IMR-90 (cell line): Measurements from ENCODE around the gene NT5DC3. TPM values are rescaled to one million over a fixed set of nuclear protein-coding genes. Genes with fewer than 3 reads are reported as not detected.

Experiments
- ATAC-seq: fragments of 200-7000 bp; cut with Tn5 transposase; 2 replicates; pipeline ENCODE4 v1.9.1; 2020; ENCODE audit warnings: low read depth, mild to moderate bottlenecking, moderate library complexity
- BruUV-seq: library from RNA; stranded (reverse); fragments of 400-500 nt; replicated peaks from 2 replicates; lab custom pipeline; 2021; lab: Mats Ljungman, UMichigan
- CTCF ChIA-PET: fragments of 300-600 bp; formaldehyde crosslinking; extraction: SDS; loops from one replicate; lab custom pipeline; 2021; ENCODE audit warnings: antibody characterized with exemption; lab: Yijun Ruan, JAX
- POLR2A ChIA-PET: fragments of 300-600 bp; sonication (Branson Sonifier 250); formaldehyde crosslinking; loops from one replicate; lab custom pipeline; 2022; ENCODE audit warnings: antibody characterized with exemption; ENCODE audit not compliant: unreplicated experiment; lab: Charles Lee
- DNase-seq: peaks from one replicate; pipeline ENCODE4 v3.0.0; 2013
- H2AFZ ChIP-seq: replicated peaks from 2 replicates; pipeline ENCODE3; 2013; ENCODE audit warnings: low read length, mild to moderate bottlenecking; ENCODE audit not compliant: poor library complexity
- H2AK5ac ChIP-seq: 2 replicates; pipeline ENCODE4 v1.6.1; 2013; ENCODE audit warnings: low read depth, low read length, inconsistent platforms
- H2AK9ac ChIP-seq: replicated peaks from 2 replicates; pipeline ENCODE3; 2013; ENCODE audit warnings: mild to moderate bottlenecking, low read depth, low read length, moderate library complexity; ENCODE audit not compliant: poor library complexity
- H2BK120ac ChIP-seq: 2 replicates; pipeline ENCODE4 v1.6.1; 2013; ENCODE audit warnings: low read depth, low read length, inconsistent platforms
- H2BK15ac ChIP-seq: 3 replicates; pipeline ENCODE4 v1.6.1; 2013; ENCODE audit warnings: low read depth, low read length, inconsistent platforms
- H2BK20ac ChIP-seq: 2 replicates; pipeline ENCODE4 v1.6.1; 2013; ENCODE audit warnings: low read depth, mild to moderate bottlenecking, inconsistent platforms, low read length, moderate library complexity
- H2BK5ac ChIP-seq: 2 replicates; pipeline ENCODE4 v1.6.1; 2013; ENCODE audit warnings: mild to moderate bottlenecking, low read depth, low read length, inconsistent platforms; ENCODE audit not compliant: poor library complexity, severe bottlenecking
- H3K14ac ChIP-seq: replicated peaks from 2 replicates; pipeline ENCODE4 v1.6.1; 2013; ENCODE audit warnings: low read depth, low read length, inconsistent platforms
- H3K18ac ChIP-seq: 2 replicates; pipeline ENCODE4 v1.6.1; 2013; ENCODE audit warnings: low read depth, low read length, control low read depth
- H3K23ac ChIP-seq: 2 replicates; pipeline ENCODE4 v1.6.1; 2013; ENCODE audit warnings: low read depth, low read length, inconsistent platforms
- H3K27ac ChIP-seq: 2 replicates; pipeline ENCODE4 v1.5.1; 2013; ENCODE audit warnings: mild to moderate bottlenecking, control low read depth, low read length; ENCODE audit not compliant: insufficient read depth
- H3K27me3 ChIP-seq: 2 replicates; pipeline ENCODE4 v1.6.1; 2013; ENCODE audit warnings: low read length; ENCODE audit not compliant: control insufficient read depth, insufficient read depth
- H3K36me3 ChIP-seq: 2 replicates; pipeline ENCODE4 v1.6.1; 2013; ENCODE audit warnings: low read length, mixed read lengths; ENCODE audit not compliant: control insufficient read depth, insufficient read depth
- H3K4ac ChIP-seq: 2 replicates; pipeline ENCODE4 v1.6.1; 2013; ENCODE audit warnings: low read depth, low read length, inconsistent platforms
- H3K4me1 ChIP-seq: 2 replicates; pipeline ENCODE4 v1.6.1; 2013; ENCODE audit warnings: low read length, mixed read lengths; ENCODE audit not compliant: control insufficient read depth, insufficient read depth
- H3K4me2 ChIP-seq: 2 replicates; pipeline ENCODE4 v1.6.1; 2013; ENCODE audit warnings: low read depth, mild to moderate bottlenecking, control low read depth, low read length, moderate library complexity
- H3K4me3 ChIP-seq: 2 replicates; pipeline ENCODE4 v1.5.1; 2013; ENCODE audit warnings: low read depth, mild to moderate bottlenecking, control low read depth, low read length, moderate library complexity; ENCODE audit not compliant: insufficient read depth
- H3K56ac ChIP-seq: 2 replicates; pipeline ENCODE4 v1.6.1; 2013; ENCODE audit warnings: low read length, inconsistent platforms; ENCODE audit not compliant: insufficient read depth; ENCODE audit errors: extremely low read depth
- H3K79me1 ChIP-seq, 2 experiments: 2 replicates each; pipeline ENCODE4 v1.6.1; 2013; ENCODE audit warnings: low read length in 2 of 2, inconsistent platforms in 1 of 2, low read depth in 1 of 2
- H3K9ac ChIP-seq: 2 replicates; pipeline ENCODE4 v1.6.1; 2013; ENCODE audit warnings: low read depth, low read length, control low read depth
- H3K9me1 ChIP-seq: 2 replicates; pipeline ENCODE4 v1.6.1; 2013; ENCODE audit warnings: low read length, inconsistent platforms; ENCODE audit not compliant: insufficient read depth
- H3K9me3 ChIP-seq: 2 replicates; pipeline ENCODE4 v1.6.1; 2013; ENCODE audit warnings: low read length; ENCODE audit not compliant: control insufficient read depth, insufficient read depth
- H4K20me1 ChIP-seq: 2 replicates; pipeline ENCODE4 v1.6.1; 2013; ENCODE audit warnings: low read length, inconsistent platforms; ENCODE audit not compliant: insufficient read depth
- H4K5ac ChIP-seq: 2 replicates; pipeline ENCODE4 v1.6.1; 2013; ENCODE audit warnings: mild to moderate bottlenecking, low read depth, low read length, control low read depth
- H4K8ac ChIP-seq, 2 experiments: 2 replicates each; pipeline ENCODE4 v1.6.1; 2013; ENCODE audit warnings: low read depth in 2 of 2, low read length in 2 of 2, control low read depth in 1 of 2, inconsistent platforms in 1 of 2
- H4K91ac ChIP-seq: 2 replicates; pipeline ENCODE4 v1.6.1; 2013; ENCODE audit warnings: low read depth, low read length, inconsistent platforms; ENCODE audit not compliant: insufficient read depth
- BHLHE40 ChIP-seq: fragments of 150-350 bp; IDR thresholded peaks from 2 replicates; pipeline ENCODE4 v1.6.1; 2016; ENCODE audit warnings: mild to moderate bottlenecking, low read depth, low read length
- CEBPB ChIP-seq: IDR thresholded peaks from 2 replicates; pipeline ENCODE4 v1.6.1; 2012; ENCODE audit warnings: low read depth, low read length, improper control_type of control experiment
- CTCF ChIP-seq: conservative IDR thresholded peaks from 2 replicates; pipeline ENCODE4 v1.5.1; 2012; ENCODE audit warnings: mild to moderate bottlenecking, low read depth, low read length, improper control_type of control experiment
- FOS ChIP-seq: fragments of 150-350 bp; IDR thresholded peaks from 2 replicates; pipeline ENCODE4 v1.6.1; 2016; ENCODE audit warnings: low read depth, low read length
- MAFK ChIP-seq: IDR thresholded peaks from 2 replicates; pipeline ENCODE4 v1.6.1; 2012; ENCODE audit warnings: low read depth, low read length, improper control_type of control experiment
- MAZ ChIP-seq: IDR thresholded peaks from 2 replicates; pipeline ENCODE4 v1.6.1; 2012; ENCODE audit warnings: low read depth, mild to moderate bottlenecking, low read length, improper control_type of control experiment, moderate library complexity, borderline replicate concordance
- MXI1 ChIP-seq: IDR thresholded peaks from 2 replicates; pipeline ENCODE4 v1.6.1; 2012; ENCODE audit warnings: low read depth, mild to moderate bottlenecking, low read length, moderate library complexity, borderline replicate concordance
- NFE2L2 ChIP-seq: fragments of 150-350 bp; IDR thresholded peaks from 2 replicates; pipeline ENCODE4 v1.6.1; 2016; ENCODE audit warnings: low read depth, mild to moderate bottlenecking, low read length
- RAD21 ChIP-seq: IDR thresholded peaks from 2 replicates; pipeline ENCODE4 v1.6.1; 2012; ENCODE audit warnings: low read length, improper control_type of control experiment
- RCOR1 ChIP-seq: IDR thresholded peaks from 2 replicates; pipeline ENCODE4 v1.6.1; 2012; ENCODE audit warnings: mild to moderate bottlenecking, low read length, improper control_type of control experiment; ENCODE audit not compliant: insufficient replicate concordance
- RFX5 ChIP-seq: IDR thresholded peaks from 2 replicates; pipeline ENCODE4 v1.8.0; 2012; ENCODE audit warnings: low read depth, mild to moderate bottlenecking, low read length, moderate library complexity
- SMC3 ChIP-seq: fragments of 150-350 bp; IDR thresholded peaks from 2 replicates; pipeline ENCODE4 v1.6.1; 2016; ENCODE audit warnings: low read depth, mild to moderate bottlenecking, antibody characterized with exemption, low read length, moderate library complexity
- WGBS, 2 experiments: methylation state at CpG; one replicate each; pipeline versions ENCODE4 v1.1.5 to v1.1.7; 2013; ENCODE audit warnings: missing lambda C conversion rate in 2 of 2; ENCODE audit not compliant: insufficient read length in 1 of 2; ENCODE audit errors: extremely low coverage in 2 of 2; 5-methylcytosine and 5-hydroxymethylcytosine counted together
- dilution Hi-C: fragments of 300-500 bp; cut with HindIII; formaldehyde crosslinking; loops from one replicate; pipeline ENCODE4 v1.14.3; 2018; ENCODE audit warnings: low sequenced_read_pairs; ENCODE audit not compliant: unreplicated experiment
- in situ Hi-C: fragments of 300-500 bp; cut with MboI; formaldehyde crosslinking; loops from 3 replicates; pipeline ENCODE4 v1.14.3; 2019; ENCODE audit warnings: low sequenced_read_pairs, inconsistent platforms, mixed read lengths
- intact Hi-C: fragments of 100-400 bp; cut with micrococcal nuclease; formaldehyde crosslinking; loops from 2 replicates; pipeline ENCODE4 v1.10.0; 2022
- polyA plus RNA-seq, 3 experiments: library from polyadenylated mRNA; depleted of rRNA; stranded (reverse); fragments of >200 nt; gene quantifications; 2 replicates each; pipeline ENCODE4 v1.2.3, GENCODE V29; 2012; ENCODE audit warnings: low replicate concordance in 1 of 3
- total RNA-seq: library from RNA; depleted of rRNA; stranded (reverse); fragments of >200 nt; gene quantifications from 2 replicates; pipeline ENCODE4 v1.2.3, GENCODE V29; 2012
- TF ChIP-seq, protein P1 (sequence below): fragments of 150-350 bp; IDR thresholded peaks from 2 replicates; pipeline ENCODE4 v1.6.1; 2017; ENCODE audit warnings: mild to moderate bottlenecking, antibody characterized with exemption, low read length, low read depth
- TF ChIP-seq, protein P2 (sequence below): fragments of 150-350 bp; IDR thresholded peaks from 2 replicates; pipeline ENCODE4 v1.6.1; 2016; ENCODE audit warnings: low read depth, mild to moderate bottlenecking, low read length, moderate library complexity, borderline replicate concordance

The NT5DC3 gene
- total and polyA plus RNA-seq, 2 of the 4 experiments (the other 2 are of a cell fraction) = 7.3 to 17.6 TPM

DNA sequence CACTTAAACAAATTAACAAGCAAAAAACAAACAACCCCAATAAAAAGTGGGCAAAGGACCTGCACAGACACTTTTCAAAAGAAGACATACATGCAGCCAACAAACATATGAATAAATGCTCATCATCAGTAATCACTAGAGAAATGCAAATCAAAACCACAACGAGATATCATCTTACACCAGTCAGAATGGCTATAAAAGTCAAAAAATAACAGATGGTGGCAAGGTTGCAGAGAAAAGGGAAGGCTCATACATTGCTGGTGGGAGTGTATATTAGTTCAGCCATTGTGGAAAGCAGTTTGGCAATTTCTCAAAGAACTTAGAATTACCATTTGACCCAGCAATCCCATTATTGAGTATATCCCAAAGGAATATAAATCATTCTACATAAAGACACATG is 34.6 kb upstream of the NT5DC3 start:
- BruUV-seq = no TSS peak
- Histone ChIP-seq H3K27me3 (peaks cover 1% of the 10 kb centered on the region), H4K20me1 (no peaks in the 10 kb centered on the region), H2AK9ac (no peak overlapping the region), H3K4me2 (no peak overlapping the region), H4K91ac (no peak overlapping the region), H4K5ac (no peak overlapping the region), H3K9me1 (no peaks in the 10 kb centered on the region), H4K8ac (no peak overlapping the region), H2BK20ac (no peak overlapping the region), H3K14ac (no peak overlapping the region), H3K4me1 (no peaks in the 10 kb centered on the region), H3K27ac (no peak overlapping the region), H2BK120ac (no peak overlapping the region), H2AFZ (no peak overlapping the region), H2BK15ac (no peak overlapping the region), H3K9me3 (no peaks in the 10 kb centered on the region), H3K18ac (no peak overlapping the region), H2AK5ac (no peak overlapping the region), H2BK5ac (no peak overlapping the region), H3K23ac (no peak overlapping the region), H3K36me3 (no peaks in the 10 kb centered on the region), H3K4me3 (no peak overlapping the region), H3K9ac (no peak overlapping the region), H3K56ac (no peak overlapping the region), H3K79me1 (no peaks in the 10 kb centered on the region), H3K4ac (no peak overlapping the region)
- in situ Hi-C loops = no loop called here
- dilution Hi-C loops = no loop called here
- POLR2A ChIA-PET = no interaction called here
- DNase-seq (no peak), ATAC-seq (no peak)
- intact Hi-C loops = loop anchor here (5.0 to 10.0 kb wide), 2 partner anchors 187 to 419 kb away; partner anchors contain the start of gene HCFC2
- WGBS, 2 experiments = no CpG with 5 or more reads among the region's 1 CpG
- TF ChIP-seq RFX5 = no peak
- no peak for TF ChIP-seq BHLHE40
- TF ChIP-seq RAD21 = no peak
- no peak for TF ChIP-seq MAZ
- TF ChIP-seq CTCF = no peak
- TF ChIP-seq MXI1 = no peak
- no peak for TF ChIP-seq MAFK
- TF ChIP-seq RCOR1 = no peak
- TF ChIP-seq, protein P1, sequence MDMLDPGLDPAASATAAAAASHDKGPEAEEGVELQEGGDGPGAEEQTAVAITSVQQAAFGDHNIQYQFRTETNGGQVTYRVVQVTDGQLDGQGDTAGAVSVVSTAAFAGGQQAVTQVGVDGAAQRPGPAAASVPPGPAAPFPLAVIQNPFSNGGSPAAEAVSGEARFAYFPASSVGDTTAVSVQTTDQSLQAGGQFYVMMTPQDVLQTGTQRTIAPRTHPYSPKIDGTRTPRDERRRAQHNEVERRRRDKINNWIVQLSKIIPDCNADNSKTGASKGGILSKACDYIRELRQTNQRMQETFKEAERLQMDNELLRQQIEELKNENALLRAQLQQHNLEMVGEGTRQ = no peak
- no peak for TF ChIP-seq FOS
- TF ChIP-seq NFE2L2 = no peak
- TF ChIP-seq CEBPB = no peak
- TF ChIP-seq, protein P2, sequence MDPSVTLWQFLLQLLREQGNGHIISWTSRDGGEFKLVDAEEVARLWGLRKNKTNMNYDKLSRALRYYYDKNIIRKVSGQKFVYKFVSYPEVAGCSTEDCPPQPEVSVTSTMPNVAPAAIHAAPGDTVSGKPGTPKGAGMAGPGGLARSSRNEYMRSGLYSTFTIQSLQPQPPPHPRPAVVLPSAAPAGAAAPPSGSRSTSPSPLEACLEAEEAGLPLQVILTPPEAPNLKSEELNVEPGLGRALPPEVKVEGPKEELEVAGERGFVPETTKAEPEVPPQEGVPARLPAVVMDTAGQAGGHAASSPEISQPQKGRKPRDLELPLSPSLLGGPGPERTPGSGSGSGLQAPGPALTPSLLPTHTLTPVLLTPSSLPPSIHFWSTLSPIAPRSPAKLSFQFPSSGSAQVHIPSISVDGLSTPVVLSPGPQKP = no peak
- no peak for TF ChIP-seq SMC3
- CTCF ChIA-PET = no interaction called here
